HAP-1 (cell line): ENCODE results near the gene PTPRN2.

ENCODE experiments used
- DNase-seq, 2 experiments: peaks; one replicate each; pipeline ENCODE4 v3.0.0-alpha.2; 2016 to 2020; ENCODE audit warnings: low spot score in 2 of 2
- H3K27me3 ChIP-seq: fragments of 250-450 bp; sonication (Bioruptor Pico); 2 replicates; pipeline ENCODE4 v1.5.1; 2020; ENCODE audit warnings: low read depth, mild to moderate bottlenecking, moderate library complexity
- H3K36me3 ChIP-seq: fragments of 250-450 bp; sonication (Bioruptor Pico); replicated peaks from 2 replicates; pipeline ENCODE4 v1.5.1; 2020; ENCODE audit warnings: mild to moderate bottlenecking
- H3K4me1 ChIP-seq: fragments of 250-450 bp; sonication (Bioruptor Pico); 2 replicates; pipeline ENCODE4 v1.5.1; 2020; ENCODE audit warnings: mild to moderate bottlenecking
- H3K4me3 ChIP-seq: fragments of 250-450 bp; sonication (Bioruptor Pico); 2 replicates; pipeline ENCODE4 v1.5.1; 2020; ENCODE audit warnings: mild to moderate bottlenecking, moderate library complexity
- H3K9me3 ChIP-seq: fragments of 250-450 bp; sonication (Bioruptor Pico); 2 replicates; pipeline ENCODE4 v1.5.1; 2020; ENCODE audit warnings: mild to moderate bottlenecking, moderate library complexity
- in situ Hi-C: fragments of 300-500 bp; cut with MboI; formaldehyde crosslinking; loops from 3 replicates; pipeline ENCODE4 v1.14.3; 2020; ENCODE audit warnings: low sequenced_read_pairs, inconsistent platforms, mixed read lengths

PTPRN2 gene

GRCh38 chr7:157806711-157807110, 780.9 kb downstream of the PTPRN2 start:
- Histone ChIP-seq H3K9me3 (no peaks in the 10 kb centered on the region), H3K4me1 (no peaks in the 10 kb centered on the region), H3K4me3 (no peak overlapping the region), H3K27me3 (no peaks in the 10 kb centered on the region), H3K36me3 (no peaks in the 10 kb centered on the region)
- no peak for DNase-seq
- in situ Hi-C loops = no loop called here

DNA sequence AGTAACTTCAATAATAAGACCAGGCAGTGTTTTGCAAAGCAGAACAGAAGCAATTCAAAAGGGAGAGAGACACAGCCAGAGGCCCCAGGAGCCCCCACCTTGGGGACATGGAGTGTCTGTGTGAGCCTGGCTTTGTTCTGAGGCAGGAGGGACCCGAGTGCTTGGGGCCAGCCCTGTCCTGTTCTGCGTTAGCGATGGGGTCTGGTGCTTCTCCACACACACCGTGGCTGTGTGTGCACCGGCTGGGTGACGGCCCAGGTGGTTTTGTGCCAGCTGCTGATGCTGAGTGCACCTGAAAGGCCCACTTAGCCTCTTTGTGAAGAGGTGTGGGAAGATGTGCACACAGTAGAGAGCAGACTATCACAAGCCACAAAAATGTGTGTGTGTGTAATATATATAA, 781.9 kb downstream of the PTPRN2 start:
- no peak for DNase-seq
- Histone ChIP-seq H3K27me3 (no peaks in the 10 kb centered on the region), H3K36me3 (no peaks in the 10 kb centered on the region), H3K4me3 (no peak overlapping the region), H3K9me3 (no peaks in the 10 kb centered on the region), H3K4me1 (no peaks in the 10 kb centered on the region)
- in situ Hi-C loops = no loop called here

DNA sequence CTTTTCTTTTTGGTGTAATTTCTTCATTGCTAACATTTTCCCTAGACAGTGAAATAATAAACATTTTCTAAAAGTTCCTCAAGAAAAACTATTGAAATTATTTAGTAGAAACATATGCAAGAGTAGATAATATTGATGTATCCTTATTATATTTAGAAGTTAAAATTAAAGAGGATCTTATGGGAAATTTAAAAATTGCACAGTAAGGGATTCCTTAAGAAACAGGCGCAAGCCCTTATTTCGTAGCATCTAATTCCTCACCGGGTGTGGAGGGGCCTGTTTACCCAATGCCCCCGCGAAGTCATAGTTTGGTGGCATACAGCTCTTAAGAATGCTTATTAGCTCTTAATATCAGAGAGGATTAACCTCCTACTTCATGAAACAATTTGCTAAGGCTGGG, 783.7 kb downstream of the PTPRN2 start:
- Histone ChIP-seq H3K9me3 (no peaks in the 10 kb centered on the region), H3K36me3 (no peaks in the 10 kb centered on the region), H3K4me1 (no peaks in the 10 kb centered on the region), H3K27me3 (no peaks in the 10 kb centered on the region), H3K4me3 (no peak overlapping the region)
- in situ Hi-C loops = no loop called here
- no peak for DNase-seq

GRCh38 chr7:157801971-157802675, 785.5 kb downstream of the PTPRN2 start:
- Histone ChIP-seq H3K9me3 (no peaks in the 10 kb centered on the region), H3K4me1 (no peaks in the 10 kb centered on the region), H3K4me3 (no peak overlapping the region), H3K27me3 (no peaks in the 10 kb centered on the region), H3K36me3 (no peaks in the 10 kb centered on the region)
- in situ Hi-C loops = no loop called here
- DNase-seq = no peak

DNA sequence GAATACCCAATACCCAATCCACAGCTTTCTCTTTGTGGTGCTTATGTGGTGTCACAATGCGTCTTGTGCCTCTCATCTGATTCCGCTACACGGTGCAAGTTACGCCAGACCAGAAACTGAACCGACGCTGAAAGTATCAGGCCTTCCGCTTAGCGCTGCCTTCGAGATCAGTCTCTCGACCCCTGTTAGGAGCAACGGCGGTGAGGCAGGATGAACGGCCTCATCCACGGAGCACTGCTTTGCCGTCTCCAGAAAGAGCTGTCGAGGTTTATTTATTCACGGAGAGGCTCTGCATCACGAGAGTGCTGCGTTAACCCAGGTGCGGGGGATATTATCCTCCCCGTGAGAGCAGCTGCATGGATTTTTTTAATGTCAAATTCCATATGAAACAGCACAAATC, 786.5 kb downstream of the PTPRN2 start:
- H3K36me3 ChIP-seq = no peaks in the 10 kb centered on the region
- H3K4me1 ChIP-seq = no peaks in the 10 kb centered on the region
- H3K9me3 ChIP-seq = no peaks in the 10 kb centered on the region
- no peak overlapping the region for H3K4me3 ChIP-seq
- no peak for DNase-seq
- in situ Hi-C loops = no loop called here
- H3K27me3 ChIP-seq = no peaks in the 10 kb centered on the region

- H3K36me3 ChIP-seq = no peaks in the 10 kb centered on the region
- no peaks in the 10 kb centered on the region for H3K4me1 ChIP-seq
- in situ Hi-C loops = no loop called here
- no peak overlapping the region for H3K4me3 ChIP-seq
- DNase-seq = no peak
- no peaks in the 10 kb centered on the region for H3K9me3 ChIP-seq
- no peaks in the 10 kb centered on the region for H3K27me3 ChIP-seq
Observed at GRCh38 chr7:157800281-157800680, 787.3 kb downstream of the PTPRN2 start.

DNA sequence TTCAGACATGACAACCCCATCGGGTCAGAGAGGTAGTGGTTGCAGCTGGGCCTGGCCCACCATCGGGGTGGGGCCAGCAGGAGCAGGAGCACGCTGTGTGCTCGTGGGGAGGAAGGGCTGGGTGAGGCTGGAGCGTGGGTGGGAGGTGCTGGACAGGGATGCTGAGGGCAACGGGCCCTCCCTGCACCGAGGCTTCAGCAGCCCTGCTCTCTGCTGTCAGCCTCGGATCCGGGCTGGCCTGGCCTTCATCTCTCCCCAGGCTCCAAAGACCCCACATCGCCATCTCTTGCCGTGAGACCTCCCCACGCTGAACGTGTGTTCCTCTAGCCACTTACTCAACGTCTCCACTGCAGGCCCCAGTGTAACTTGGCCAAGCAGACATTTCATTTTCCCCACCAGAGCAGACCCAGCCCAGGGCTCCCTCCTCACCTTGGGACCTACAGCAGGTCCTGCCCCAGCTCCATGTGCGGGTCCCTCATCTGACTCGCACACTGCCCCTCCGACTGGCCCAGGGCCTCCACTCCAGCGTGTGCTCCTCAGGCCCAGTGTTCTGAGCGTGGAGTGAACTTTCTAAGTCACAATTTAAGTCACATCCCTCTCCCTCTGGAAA, 788.4 kb downstream of the PTPRN2 start:
- H3K4me3 ChIP-seq = no peak overlapping the region
- no peaks in the 10 kb centered on the region for H3K27me3 ChIP-seq
- in situ Hi-C loops = no loop called here
- H3K9me3 ChIP-seq = no peaks in the 10 kb centered on the region
- H3K36me3 ChIP-seq = no peaks in the 10 kb centered on the region
- no peak for DNase-seq
- no peaks in the 10 kb centered on the region for H3K4me1 ChIP-seq

- H3K4me1 ChIP-seq = no peaks in the 10 kb centered on the region
- H3K27me3 ChIP-seq = no peaks in the 10 kb centered on the region
- no peak for DNase-seq
- H3K4me3 ChIP-seq = no peak overlapping the region
- in situ Hi-C loops = no loop called here
- H3K36me3 ChIP-seq = no peaks in the 10 kb centered on the region
- no peaks in the 10 kb centered on the region for H3K9me3 ChIP-seq
Observed at GRCh38 chr7:157797361-157797760, 790.3 kb downstream of the PTPRN2 start.

GRCh38 chr7:157796846-157797245, 790.8 kb downstream of the PTPRN2 start:
- no peak for DNase-seq
- Histone ChIP-seq H3K27me3 (no peaks in the 10 kb centered on the region), H3K36me3 (no peaks in the 10 kb centered on the region), H3K4me3 (no peak overlapping the region), H3K4me1 (no peaks in the 10 kb centered on the region), H3K9me3 (no peaks in the 10 kb centered on the region)
- in situ Hi-C loops = no loop called here

- Histone ChIP-seq H3K27me3 (no peaks in the 10 kb centered on the region), H3K4me1 (no peaks in the 10 kb centered on the region), H3K9me3 (no peaks in the 10 kb centered on the region), H3K4me3 (no peak overlapping the region), H3K36me3 (no peaks in the 10 kb centered on the region)
- DNase-seq = no peak
- in situ Hi-C loops = no loop called here
Observed at GRCh38 chr7:157795643-157796042, 792.0 kb downstream of the PTPRN2 start.

- H3K36me3 ChIP-seq = no peaks in the 10 kb centered on the region
- in situ Hi-C loops = no loop called here
- no peaks in the 10 kb centered on the region for H3K27me3 ChIP-seq
- no peak overlapping the region for H3K4me3 ChIP-seq
- H3K4me1 ChIP-seq = no peaks in the 10 kb centered on the region
- no peaks in the 10 kb centered on the region for H3K9me3 ChIP-seq
- DNase-seq = no peak
Observed at GRCh38 chr7:157795199-157795598, 792.4 kb downstream of the PTPRN2 start.

- in situ Hi-C loops = no loop called here
- no peaks in the 10 kb centered on the region for H3K9me3 ChIP-seq
- H3K4me1 ChIP-seq = no peaks in the 10 kb centered on the region
- H3K27me3 ChIP-seq = no peaks in the 10 kb centered on the region
- H3K36me3 ChIP-seq = no peaks in the 10 kb centered on the region
- DNase-seq = no peak
- no peak overlapping the region for H3K4me3 ChIP-seq
Observed at GRCh38 chr7:157794746-157795065, 792.9 kb downstream of the PTPRN2 start.

DNA sequence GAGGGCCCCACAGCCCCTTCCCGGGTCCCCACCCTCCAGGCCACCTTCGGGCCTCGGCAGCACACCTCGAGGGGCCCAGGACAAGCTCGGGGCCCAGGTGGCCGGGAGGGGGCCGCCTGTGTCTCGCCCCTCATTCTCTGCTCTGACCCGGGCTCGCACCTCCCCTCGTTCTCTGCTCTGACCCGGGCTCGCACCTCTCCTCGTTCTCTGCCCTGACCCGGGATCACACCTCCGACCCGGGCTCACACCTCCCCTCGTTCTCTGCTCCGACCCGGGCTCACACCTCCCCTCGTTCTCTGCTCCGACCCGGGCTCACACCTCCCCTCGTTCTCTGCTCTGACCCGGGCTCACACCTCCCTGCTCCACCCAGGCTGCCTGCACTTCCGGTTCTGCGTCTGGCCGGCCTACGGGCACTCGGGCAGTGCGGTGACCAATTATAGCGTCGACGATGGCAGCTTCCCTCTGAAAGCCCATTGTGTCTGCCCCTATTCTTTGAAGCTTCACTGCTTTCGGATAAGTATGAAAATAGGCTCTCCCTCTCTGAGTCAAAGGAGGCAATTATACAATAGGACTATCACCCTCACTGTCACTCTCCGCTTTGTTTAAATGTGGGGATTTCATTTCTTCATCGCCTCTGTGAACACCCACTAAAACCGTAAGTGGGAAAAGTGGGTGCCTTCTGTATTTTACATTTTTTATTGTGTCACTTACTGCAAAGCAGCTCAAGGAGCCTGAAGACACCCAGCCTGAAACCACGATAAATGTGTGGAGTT, 793.5 kb downstream of the PTPRN2 start:
- DNase-seq = no peak

DNA sequence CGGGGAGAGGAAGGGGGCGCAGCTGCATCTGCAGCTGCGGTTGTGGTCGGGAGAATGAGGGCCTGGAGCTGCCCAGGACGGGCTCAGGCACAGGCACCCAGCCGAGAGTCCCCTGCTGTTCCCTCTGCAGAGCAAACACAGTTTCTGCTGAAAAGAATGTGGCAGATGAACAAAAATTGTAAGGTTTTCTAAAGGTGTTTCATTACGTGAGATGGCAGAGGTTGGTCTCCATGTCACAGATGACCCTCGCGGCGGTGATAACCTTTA, 794.6 kb downstream of the PTPRN2 start:
- Histone ChIP-seq H3K4me3 (no peak overlapping the region), H3K4me1 (no peaks in the 10 kb centered on the region), H3K9me3 (no peaks in the 10 kb centered on the region), H3K36me3 (no peaks in the 10 kb centered on the region), H3K27me3 (no peaks in the 10 kb centered on the region)
- no peak for DNase-seq
- in situ Hi-C loops = no loop called here

More for the DNA sequence above, 793.5 kb downstream of the PTPRN2 start:
- no peaks in the 10 kb centered on the region for H3K27me3 ChIP-seq
- in situ Hi-C loops = no loop called here
- H3K4me1 ChIP-seq = no peaks in the 10 kb centered on the region
- no peaks in the 10 kb centered on the region for H3K9me3 ChIP-seq
- H3K36me3 ChIP-seq = no peaks in the 10 kb centered on the region
- no peak overlapping the region for H3K4me3 ChIP-seq
